ENCODE data around the gene EAPP.
"Not testable (repeated sequence)": the region's sequence is repeated elsewhere in the genome, so short reads cannot be mapped to it uniquely, and the experiment has no call there.

Gene EAPP

GRCh38 chr14:34478261-34478660 is 61.2 kb downstream of the EAPP start:
- no peak for DNase-seq

- DNase-seq: not testable (repeated sequence)
Observed at GRCh38 chr14:34476036-34476435, 63.5 kb downstream of the EAPP start.

- no peak for DNase-seq
Observed at GRCh38 chr14:34475163-34475562, 64.3 kb downstream of the EAPP start.

GRCh38 chr14:34474187-34474679 is 65.3 kb downstream of the EAPP start:
- DNase-seq: no peak

- DNase-seq: no peak
Observed at GRCh38 chr14:34472706-34473279, 66.7 kb downstream of the EAPP start.

GRCh38 chr14:34470319-34470718 is 69.2 kb downstream of the EAPP start:
- DNase-seq: no peak

GRCh38 chr14:34466691-34467090 is 72.8 kb downstream of the EAPP start:
- no peak for DNase-seq
